KMS-11 (cell line): ENCODE data around the gene KAZN.

ENCODE experiments used
- H2AFZ ChIP-seq: fragments of 200-600 bp; sonication (generic); 2 replicates; pipeline ENCODE4 v1.6.1; 2016; ENCODE audit warnings: antibody characterized with exemption, mixed run types, low read depth
- H3K27ac ChIP-seq: fragments of 200-600 bp; sonication (generic); 2 replicates; pipeline ENCODE4 v1.6.1; 2016; ENCODE audit warnings: mild to moderate bottlenecking, mixed run types
- H3K27me3 ChIP-seq: fragments of 200-600 bp; sonication (generic); 2 replicates; pipeline ENCODE4 v1.6.1; 2017; ENCODE audit warnings: mild to moderate bottlenecking, low read depth, mixed run types, moderate library complexity; ENCODE audit not compliant: insufficient read depth
- H3K36me3 ChIP-seq: fragments of 200-600 bp; sonication (generic); 2 replicates; pipeline ENCODE4 v1.6.1; 2017; ENCODE audit warnings: mild to moderate bottlenecking, mixed run types; ENCODE audit not compliant: insufficient read depth
- H3K4me1 ChIP-seq: fragments of 200-600 bp; sonication (generic); 2 replicates; pipeline ENCODE4 v1.6.1; 2016; ENCODE audit warnings: mild to moderate bottlenecking, low read depth, mixed run types; ENCODE audit not compliant: poor library complexity, severe bottlenecking
- H3K4me2 ChIP-seq: fragments of 200-600 bp; sonication (generic); 2 replicates; pipeline ENCODE4 v1.7.0; 2016; ENCODE audit warnings: mild to moderate bottlenecking, mixed run types
- H3K4me3 ChIP-seq: fragments of 200-600 bp; sonication (generic); IDR thresholded peaks from 2 replicates; pipeline ENCODE4 v1.6.1; 2017; ENCODE audit warnings: low read depth, low read length, mixed read lengths; ENCODE audit not compliant: insufficient read depth
- H3K79me2 ChIP-seq: fragments of 200-600 bp; sonication (generic); 2 replicates; pipeline ENCODE4 v1.6.1; 2016; ENCODE audit warnings: low read depth, mixed run types; ENCODE audit not compliant: insufficient read depth
- H3K9ac ChIP-seq: fragments of 200-600 bp; sonication (generic); 2 replicates; pipeline ENCODE4 v1.6.1; 2016; ENCODE audit warnings: mild to moderate bottlenecking, mixed run types
- H4K20me1 ChIP-seq: fragments of 200-600 bp; sonication (generic); 2 replicates; pipeline ENCODE4 v1.6.1; 2016; ENCODE audit warnings: mild to moderate bottlenecking, mixed run types; ENCODE audit not compliant: insufficient read depth
- CTCF ChIP-seq: fragments of 200-600 bp; sonication (generic); conservative IDR thresholded peaks from 2 replicates; pipeline ENCODE4 v1.6.1; 2017; ENCODE audit warnings: low read depth, mild to moderate bottlenecking, antibody characterized with exemption, low read length, moderate library complexity, mixed read lengths

KAZN gene

GRCh38 chr1:14783592-14783886 is 185.1 kb downstream of the KAZN start:
- no peak for TF ChIP-seq CTCF
- H3K27me3 ChIP-seq: no peaks in the 10 kb centered on the region; the same call in 1 of the 2 replicates

GRCh38 chr1:14784790-14785773 is 186.6 kb downstream of the KAZN start:
- Histone ChIP-seq H3K79me2 (no peaks in the 10 kb centered on the region), H2AFZ (no peak overlapping the region), H4K20me1 (no peaks in the 10 kb centered on the region), H3K9ac (no peak overlapping the region), H3K4me2 (no peak overlapping the region), H3K4me1 (no peaks in the 10 kb centered on the region), H3K4me3 (no peak overlapping the region), H3K36me3 (no peaks in the 10 kb centered on the region), H3K27me3 (no peaks in the 10 kb centered on the region; the same call in 1 of the 2 replicates), H3K27ac (no peak overlapping the region)
- no peak for TF ChIP-seq CTCF

More at GRCh38 chr1:14783592-14783886, 185.1 kb downstream of the KAZN start:
- H2AFZ ChIP-seq: no peak overlapping the region
- no peaks in the 10 kb centered on the region for H4K20me1 ChIP-seq
- H3K4me3 ChIP-seq: no peak overlapping the region
- no peaks in the 10 kb centered on the region for H3K79me2 ChIP-seq
- H3K4me2 ChIP-seq: no peak overlapping the region
- no peaks in the 10 kb centered on the region for H3K36me3 ChIP-seq
- no peak overlapping the region for H3K27ac ChIP-seq
- H3K4me1 ChIP-seq: no peaks in the 10 kb centered on the region
- no peak overlapping the region for H3K9ac ChIP-seq

DNA sequence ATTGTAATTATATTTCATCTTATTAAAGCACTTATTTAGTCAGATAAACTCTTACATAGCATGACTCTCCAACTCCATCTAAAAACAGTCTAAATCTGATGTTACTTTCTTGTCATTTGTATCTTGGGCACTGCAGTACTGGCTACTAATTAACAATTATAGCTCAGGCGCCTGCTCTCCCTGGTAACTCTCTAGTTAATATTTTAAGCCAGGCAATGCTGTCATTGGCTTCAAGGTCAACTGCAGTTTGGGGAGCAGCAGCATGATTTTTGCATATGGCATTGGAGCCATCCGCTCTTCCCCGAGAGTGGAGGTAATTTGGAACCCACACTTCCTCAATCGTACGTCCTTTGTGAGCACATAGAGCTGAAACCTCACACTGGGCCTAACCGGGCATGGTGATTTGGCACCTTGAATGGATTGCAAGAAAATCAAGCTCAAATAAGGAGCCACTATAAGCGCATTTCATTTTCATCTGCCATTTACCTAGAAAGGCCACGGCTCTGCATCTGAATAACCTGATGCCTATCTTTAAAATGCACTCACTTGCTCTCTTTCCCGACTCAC is 187.7 kb downstream of the KAZN start:
- Histone ChIP-seq H3K27me3 (no peaks in the 10 kb centered on the region; the same call in 1 of the 2 replicates), H3K36me3 (no peaks in the 10 kb centered on the region), H3K79me2 (no peaks in the 10 kb centered on the region), H3K4me1 (no peaks in the 10 kb centered on the region), H2AFZ (no peak overlapping the region), H3K27ac (no peak overlapping the region), H3K4me2 (no peak overlapping the region), H3K4me3 (no peak overlapping the region), H3K9ac (no peak overlapping the region), H4K20me1 (no peaks in the 10 kb centered on the region)
- TF ChIP-seq CTCF: no peak

DNA sequence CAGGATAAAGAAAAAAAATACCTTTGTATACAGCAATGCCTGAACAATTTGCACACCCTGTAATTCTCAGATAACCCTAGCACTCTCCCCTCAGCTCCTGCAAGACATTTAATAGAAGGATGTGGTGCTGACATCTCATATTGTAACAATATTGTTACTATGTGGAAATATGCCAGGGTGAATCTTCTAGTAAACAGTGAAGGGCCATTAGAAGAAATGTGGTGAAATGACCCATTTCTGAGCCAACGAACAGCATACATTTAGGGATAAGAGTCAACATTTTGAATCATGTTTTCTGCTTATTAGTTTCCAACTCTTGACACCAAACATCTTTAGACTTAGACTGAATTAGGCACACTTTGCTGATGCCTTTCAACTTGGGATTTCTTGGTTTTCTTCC is 188.2 kb downstream of the KAZN start:
- Histone ChIP-seq H2AFZ (no peak overlapping the region), H3K4me3 (no peak overlapping the region), H4K20me1 (no peaks in the 10 kb centered on the region), H3K79me2 (no peaks in the 10 kb centered on the region), H3K36me3 (no peaks in the 10 kb centered on the region), H3K4me1 (no peaks in the 10 kb centered on the region), H3K27ac (no peak overlapping the region), H3K4me2 (no peak overlapping the region), H3K9ac (no peak overlapping the region), H3K27me3 (no peaks in the 10 kb centered on the region; the same call in 1 of the 2 replicates)
- TF ChIP-seq CTCF: no peak
